GM20000 (cell line): ENCODE results near the gene TLE3.
"Not testable (repeated sequence)": the region's sequence is repeated elsewhere in the genome, so short reads cannot be mapped to it uniquely, and the experiment has no call there.

Source experiments
- DNase-seq: peaks from one replicate; pipeline ENCODE4 v3.0.0; 2012; ENCODE audit warnings: low spot score
- CTCF ChIP-seq: IDR thresholded peaks from 2 replicates; pipeline ENCODE4 v1.5.1; 2012; ENCODE audit warnings: mild to moderate bottlenecking, control low read depth; ENCODE audit errors: extremely low read depth, missing control alignments

Gene TLE3

DNA sequence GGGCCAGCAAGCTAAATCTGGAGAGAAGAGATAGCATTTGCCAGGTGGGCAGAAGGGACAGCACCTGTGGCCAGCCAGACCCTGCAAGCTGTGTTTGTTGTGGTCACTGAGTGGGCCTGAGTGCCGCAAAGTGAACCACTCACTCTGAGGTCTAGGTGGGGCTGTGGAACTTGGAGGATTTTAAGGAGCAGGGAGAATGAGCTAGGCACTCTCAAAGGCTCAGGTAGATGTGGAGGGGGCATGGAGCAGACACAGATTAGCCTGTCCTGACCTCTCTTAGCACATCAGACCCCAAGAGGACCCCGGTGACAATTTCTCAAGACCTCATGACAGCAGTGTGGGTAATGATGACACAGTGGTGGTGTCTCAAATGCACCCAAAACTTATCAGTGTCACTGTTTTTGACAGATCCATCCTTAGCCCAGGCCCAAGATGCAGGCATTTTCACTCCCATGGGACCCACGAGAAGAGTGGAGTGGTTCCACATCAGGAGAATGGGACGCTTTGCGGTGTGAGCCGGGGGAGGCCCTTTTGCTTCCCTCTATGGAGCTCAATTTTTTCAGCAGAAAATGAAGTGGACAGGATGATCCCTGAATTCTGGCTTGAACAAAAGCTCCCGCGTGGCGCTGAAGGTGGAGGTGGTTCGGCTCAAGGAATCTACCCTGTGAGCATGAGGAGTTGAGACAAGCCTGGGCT, 43.8 kb upstream of the TLE3 start:
- TF ChIP-seq CTCF, result no peak
- DNase-seq, result no peak

DNA sequence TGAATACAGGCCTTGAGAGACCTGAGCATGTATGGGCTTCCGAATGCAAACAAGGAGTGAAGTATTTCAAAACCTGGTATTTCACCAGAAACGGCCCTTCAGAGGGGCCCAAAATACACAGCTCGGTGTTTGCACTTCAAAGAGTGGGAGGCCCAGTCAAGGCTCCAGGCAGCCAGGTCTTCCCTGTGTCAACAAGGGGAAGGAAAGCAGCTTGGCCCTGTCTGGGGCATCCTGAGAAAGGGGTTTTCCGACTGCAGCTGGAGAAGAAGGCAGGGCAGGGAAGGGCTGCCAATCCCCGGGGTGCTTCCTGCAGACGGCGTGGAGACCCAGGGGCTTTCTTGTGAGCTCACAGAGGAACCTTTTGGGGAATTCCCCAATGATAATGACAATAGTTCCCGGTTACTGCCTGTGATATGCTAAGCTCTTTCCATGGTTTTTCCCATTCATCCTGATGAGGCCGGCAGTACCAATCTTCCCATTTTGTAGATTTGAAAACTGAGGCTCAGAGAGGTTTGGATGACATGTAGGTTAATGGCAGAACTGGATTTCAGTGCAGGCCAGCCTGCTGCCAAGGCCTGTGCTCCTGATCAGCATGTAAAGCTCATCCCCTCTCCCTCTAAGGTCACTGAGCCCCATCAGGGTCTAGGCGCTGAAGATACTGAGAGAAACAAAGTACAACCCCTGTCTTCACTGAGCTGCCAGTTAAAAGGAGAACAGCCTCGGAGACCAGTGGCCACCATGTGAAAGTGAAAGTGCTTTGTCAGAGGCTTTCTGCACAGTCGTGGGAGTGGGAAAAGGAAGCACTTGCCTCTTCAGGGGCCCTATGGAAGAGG, 43.0 kb upstream of the TLE3 start:
- no peak for TF ChIP-seq CTCF
- DNase-seq, result peak; percentile 66

DNA sequence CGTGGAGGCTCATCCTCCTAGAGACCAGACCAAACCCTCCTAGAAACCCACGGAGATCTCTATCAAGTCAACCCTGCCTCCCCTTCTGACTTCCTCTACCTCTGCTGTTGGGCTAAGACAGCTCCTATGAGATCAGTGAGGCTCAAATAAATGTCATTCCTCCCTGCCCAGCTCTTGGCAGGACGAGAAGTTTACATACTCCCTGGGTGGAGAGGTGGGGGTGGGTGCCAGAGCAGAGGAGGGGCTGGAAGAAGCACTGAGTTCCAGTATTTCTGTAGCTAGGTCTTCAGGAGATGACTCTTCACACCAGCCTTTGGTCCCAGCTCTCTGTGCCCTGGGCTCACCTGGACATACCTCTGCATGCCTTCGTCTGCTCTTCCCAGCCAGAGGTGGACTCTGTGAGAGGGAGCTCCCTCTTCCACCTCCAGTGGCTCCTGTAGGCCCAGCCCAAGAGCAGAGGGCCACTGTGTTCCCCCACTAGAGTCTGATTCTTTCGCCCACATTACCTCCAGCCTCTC, 42.4 kb upstream of the TLE3 start:
- DNase-seq, result no peak
- no peak for TF ChIP-seq CTCF

- TF ChIP-seq CTCF, result no peak
- no peak for DNase-seq
These were observed 40.2 kb upstream of the TLE3 start for GRCh38 chr15:70137967-70138366.

- not testable (repeated sequence) for DNase-seq
These were observed 39.3 kb upstream of the TLE3 start for GRCh38 chr15:70137021-70137420.

- no peak for TF ChIP-seq CTCF
- no peak for DNase-seq
These were observed 36.2 kb upstream of the TLE3 start for GRCh38 chr15:70133781-70134421.

- no peak for TF ChIP-seq CTCF
- no peak for DNase-seq
These were observed 35.6 kb upstream of the TLE3 start for GRCh38 chr15:70133296-70133695.
